SK-N-SH (cell line): ENCODE data around the gene MAP1A. TPM values are rescaled to one million over a fixed set of nuclear protein-coding genes. Genes with fewer than 3 reads are reported as not detected.

Experiments used
- CTCF ChIA-PET: fragments of 300-600, 350-600 bp; formaldehyde crosslinking; extraction: SDS; loops from one replicate; lab custom pipeline; 2021; lab: Yijun Ruan, JAX
- POLR2A ChIA-PET: fragments of 350-600 bp; sonication (Branson Sonifier 250); formaldehyde crosslinking; extraction: SDS; loops from one replicate; lab custom pipeline; 2020; ENCODE audit warnings: antibody characterized with exemption, inconsistent platforms; lab: Yijun Ruan, JAX
- DNase-seq: peaks from one replicate; pipeline ENCODE4 v3.0.0; 2012
- H2AFZ ChIP-seq: fragments of 200-600 bp; sonication (generic); 2 replicates; pipeline ENCODE4 v1.8.1; 2016; ENCODE audit warnings: antibody characterized with exemption, mild to moderate bottlenecking, low read depth
- H3F3A ChIP-seq: fragments of 200-600 bp; sonication (generic); replicated peaks from 2 replicates; pipeline ENCODE3; 2016; ENCODE audit warnings: antibody characterized with exemption, mild to moderate bottlenecking; ENCODE audit not compliant: insufficient read depth
- H3K27ac ChIP-seq, 2 experiments: fragments of 200-500 bp in 1 of 2; fragments of 200-600 bp in 1 of 2; sonication (Bioruptor generic) in 1 of 2; sonication (generic), shearing (Covaris generic) in 1 of 2; 2 replicates each; pipeline versions ENCODE4 v1.5.1 to v1.6.1; 2014 to 2016; ENCODE audit warnings: low read depth in 2 of 2, inconsistent platforms in 1 of 2, low read length in 1 of 2, mild to moderate bottlenecking in 1 of 2, mixed read lengths in 1 of 2
- H3K27me3 ChIP-seq: fragments of 200-600 bp; sonication (generic), shearing (Covaris generic); 2 replicates; pipeline ENCODE4 v1.6.1; 2016; ENCODE audit warnings: mixed run types; ENCODE audit not compliant: insufficient read depth
- H3K36me3 ChIP-seq, 2 experiments: fragments of 200-500 bp in 1 of 2; fragments of 200-600 bp in 1 of 2; sonication (Bioruptor generic) in 1 of 2; sonication (generic) in 1 of 2; replicated peaks in 1 of 2; 2 replicates each; pipeline versions ENCODE3 to v1.5.1; 2014 to 2016; ENCODE audit warnings: low read length in 1 of 2, mild to moderate bottlenecking in 1 of 2; ENCODE audit not compliant: insufficient read depth in 2 of 2, control insufficient read depth in 1 of 2
- H3K4me1 ChIP-seq, 2 experiments: fragments of 200-500 bp in 1 of 2; fragments of 200-600 bp in 1 of 2; sonication (Bioruptor generic) in 1 of 2; sonication (generic), shearing (Covaris generic) in 1 of 2; 2 replicates each; pipeline versions ENCODE4 v1.5.1 to v1.6.1; 2014 to 2016; ENCODE audit warnings: low read depth in 1 of 2, low read length in 1 of 2, mixed run types in 1 of 2; ENCODE audit not compliant: insufficient read depth in 2 of 2, control insufficient read depth in 1 of 2
- H3K4me2 ChIP-seq: fragments of 200-600 bp; sonication (generic), shearing (Covaris generic); 2 replicates; pipeline ENCODE4 v1.6.1; 2017; ENCODE audit warnings: mixed run types
- H3K4me3 ChIP-seq, 2 experiments: fragments of 200-500 bp in 1 of 2; fragments of 200-600 bp in 1 of 2; sonication (Bioruptor generic) in 1 of 2; sonication (generic), shearing (Covaris generic) in 1 of 2; 2 replicates each; pipeline versions ENCODE4 v1.5.1 to v1.8.1; 2014 to 2016; ENCODE audit warnings: low read depth in 2 of 2, inconsistent platforms in 1 of 2, low read length in 1 of 2, mild to moderate bottlenecking in 1 of 2, mixed read lengths in 1 of 2, moderate library complexity in 1 of 2
- H3K79me2 ChIP-seq: fragments of 200-600 bp; sonication (generic); 2 replicates; pipeline ENCODE4 v1.8.1; 2017; ENCODE audit warnings: mild to moderate bottlenecking; ENCODE audit not compliant: insufficient read depth
- H3K9ac ChIP-seq: fragments of 200-600 bp; sonication (generic); 2 replicates; pipeline ENCODE4 v1.6.1; 2017; ENCODE audit warnings: mixed run types
- H3K9me2 ChIP-seq: fragments of 200-600 bp; sonication (generic); 2 replicates; pipeline ENCODE4 v1.6.1; 2017; ENCODE audit warnings: mixed run types
- H3K9me3 ChIP-seq: fragments of 200-600 bp; sonication (generic); 2 replicates; pipeline ENCODE4 v1.6.1; 2017; ENCODE audit warnings: mixed run types, mild to moderate bottlenecking, moderate library complexity
- H4K20me1 ChIP-seq: fragments of 200-600 bp; sonication (generic); 2 replicates; pipeline ENCODE4 v1.6.1; 2017; ENCODE audit warnings: mild to moderate bottlenecking, mixed run types; ENCODE audit not compliant: insufficient read depth
- CHD2 ChIP-seq: fragments of 150-350 bp; IDR thresholded peaks from 2 replicates; pipeline ENCODE4 v1.6.1; 2018; ENCODE audit warnings: low read length; ENCODE audit not compliant: partially characterized antibody
- EZH2phosphoT487 ChIP-seq: fragments of 200-600 bp; sonication (generic); IDR thresholded peaks from 2 replicates; pipeline ENCODE4 v1.6.1; 2017; ENCODE audit warnings: low read depth, mixed run types, mild to moderate bottlenecking, antibody characterized with exemption, moderate library complexity, borderline replicate concordance
- FOXJ3 ChIP-seq: sonication (generic); formaldehyde crosslinking; IDR thresholded peaks from 2 replicates; pipeline ENCODE4 v1.5.1; 2020; ENCODE audit warnings: mild to moderate bottlenecking, missing genetic modification reagents
- MXI1 ChIP-seq: IDR thresholded peaks from 2 replicates; pipeline ENCODE4 v1.6.1; 2012; ENCODE audit warnings: mild to moderate bottlenecking, low read depth, low read length, improper control_type of control experiment
- NFIC ChIP-seq: IDR thresholded peaks from 2 replicates; pipeline ENCODE4 v1.4.0; 2012; ENCODE audit warnings: borderline replicate concordance
- RCOR1 ChIP-seq: fragments of 150-350 bp; IDR thresholded peaks from 2 replicates; pipeline ENCODE4 v1.6.1; 2017; ENCODE audit warnings: antibody characterized with exemption, low read length
- RFX5 ChIP-seq: IDR thresholded peaks from 2 replicates; pipeline ENCODE4 v1.6.1; 2012; ENCODE audit warnings: mild to moderate bottlenecking, improper control_type of control experiment, low read length
- YY1 ChIP-seq: IDR thresholded peaks from 2 replicates; pipeline ENCODE4 v1.4.0; 2012; ENCODE audit warnings: low read depth, mild to moderate bottlenecking
- WGBS: methylation state at CpG from one replicate; pipeline ENCODE4 v1.1.6; 2017; ENCODE audit warnings: low lambda C conversion rate; 5-methylcytosine and 5-hydroxymethylcytosine counted together
- polyA plus RNA-seq, 3 experiments: library from polyadenylated mRNA; depleted of rRNA; stranded (reverse); fragments of >200 nt; gene quantifications; 2 replicates each; pipeline ENCODE4 v1.2.3, GENCODE V29; 2012
- TF ChIP-seq, protein P1 (sequence below): IDR thresholded peaks from 2 replicates; pipeline ENCODE4; 2012
- TF ChIP-seq, protein P2 (sequence below): fragments of 200-600 bp; sonication (generic); IDR thresholded peaks from 2 replicates; pipeline ENCODE4 v1.6.1; 2017; ENCODE audit warnings: antibody characterized with exemption, mild to moderate bottlenecking, moderate library complexity
- TF ChIP-seq, protein P3 (sequence below): IDR thresholded peaks from 2 replicates; pipeline ENCODE4 v1.4.0; 2012; ENCODE audit warnings: low read depth, borderline replicate concordance
- TF ChIP-seq, protein P4 (sequence below): fragments of 150-350 bp; IDR thresholded peaks from 2 replicates; pipeline ENCODE4 v1.6.1; 2016; ENCODE audit warnings: mild to moderate bottlenecking, low read depth, low read length

Gene MAP1A
- polyA plus RNA-seq, 1 of the 3 experiments (the other 2 are of a cell fraction), result 6.0 TPM

DNA sequence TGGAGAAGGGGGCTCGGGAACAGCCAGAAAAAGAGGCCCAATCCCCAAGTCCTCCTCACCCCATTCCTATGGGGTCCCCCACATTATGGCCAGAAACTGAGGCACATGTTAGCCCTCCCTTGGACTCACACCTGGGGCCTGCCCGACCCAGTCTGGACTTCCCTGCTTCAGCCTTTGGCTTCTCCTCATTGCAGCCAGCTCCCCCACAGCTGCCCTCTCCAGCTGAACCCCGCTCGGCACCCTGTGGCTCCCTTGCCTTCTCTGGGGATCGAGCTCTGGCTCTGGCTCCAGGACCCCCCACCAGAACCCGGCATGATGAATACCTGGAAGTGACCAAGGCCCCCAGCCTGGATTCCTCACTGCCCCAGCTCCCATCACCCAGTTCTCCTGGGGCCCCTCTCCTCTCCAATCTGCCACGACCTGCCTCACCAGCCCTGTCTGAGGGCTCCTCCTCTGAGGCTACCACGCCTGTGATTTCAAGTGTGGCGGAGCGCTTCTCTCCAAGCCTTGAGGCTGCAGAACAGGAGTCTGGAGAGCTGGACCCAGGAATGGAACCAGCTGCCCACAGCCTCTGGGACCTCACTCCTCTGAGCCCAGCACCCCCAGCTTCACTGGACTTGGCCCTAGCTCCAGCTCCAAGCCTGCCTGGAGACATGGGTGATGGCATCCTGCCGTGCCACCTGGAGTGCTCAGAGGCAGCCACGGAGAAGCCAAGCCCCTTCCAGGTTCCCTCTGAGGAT is 10.6 kb downstream of the MAP1A start:
- peaks cover 0 to 26% of the 10 kb centered on the region in 2 experiments for H3K36me3 ChIP-seq
- H3K9me3 ChIP-seq, result no peaks in the 10 kb centered on the region
- no peaks in the 10 kb centered on the region for H3K27me3 ChIP-seq
- no peak overlapping the region for H3K27ac ChIP-seq
- H3K4me2 ChIP-seq, result no peak overlapping the region
- no peak overlapping the region for H3K4me3 ChIP-seq
- no peak for TF ChIP-seq MXI1
- no peak for TF ChIP-seq CHD2
- TF ChIP-seq, protein P1, sequence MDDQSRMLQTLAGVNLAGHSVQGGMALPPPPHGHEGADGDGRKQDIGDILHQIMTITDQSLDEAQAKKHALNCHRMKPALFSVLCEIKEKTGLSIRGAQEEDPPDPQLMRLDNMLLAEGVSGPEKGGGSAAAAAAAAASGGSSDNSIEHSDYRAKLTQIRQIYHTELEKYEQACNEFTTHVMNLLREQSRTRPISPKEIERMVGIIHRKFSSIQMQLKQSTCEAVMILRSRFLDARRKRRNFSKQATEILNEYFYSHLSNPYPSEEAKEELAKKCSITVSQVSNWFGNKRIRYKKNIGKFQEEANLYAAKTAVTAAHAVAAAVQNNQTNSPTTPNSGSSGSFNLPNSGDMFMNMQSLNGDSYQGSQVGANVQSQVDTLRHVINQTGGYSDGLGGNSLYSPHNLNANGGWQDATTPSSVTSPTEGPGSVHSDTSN, result no peak
- TF ChIP-seq, protein P2, sequence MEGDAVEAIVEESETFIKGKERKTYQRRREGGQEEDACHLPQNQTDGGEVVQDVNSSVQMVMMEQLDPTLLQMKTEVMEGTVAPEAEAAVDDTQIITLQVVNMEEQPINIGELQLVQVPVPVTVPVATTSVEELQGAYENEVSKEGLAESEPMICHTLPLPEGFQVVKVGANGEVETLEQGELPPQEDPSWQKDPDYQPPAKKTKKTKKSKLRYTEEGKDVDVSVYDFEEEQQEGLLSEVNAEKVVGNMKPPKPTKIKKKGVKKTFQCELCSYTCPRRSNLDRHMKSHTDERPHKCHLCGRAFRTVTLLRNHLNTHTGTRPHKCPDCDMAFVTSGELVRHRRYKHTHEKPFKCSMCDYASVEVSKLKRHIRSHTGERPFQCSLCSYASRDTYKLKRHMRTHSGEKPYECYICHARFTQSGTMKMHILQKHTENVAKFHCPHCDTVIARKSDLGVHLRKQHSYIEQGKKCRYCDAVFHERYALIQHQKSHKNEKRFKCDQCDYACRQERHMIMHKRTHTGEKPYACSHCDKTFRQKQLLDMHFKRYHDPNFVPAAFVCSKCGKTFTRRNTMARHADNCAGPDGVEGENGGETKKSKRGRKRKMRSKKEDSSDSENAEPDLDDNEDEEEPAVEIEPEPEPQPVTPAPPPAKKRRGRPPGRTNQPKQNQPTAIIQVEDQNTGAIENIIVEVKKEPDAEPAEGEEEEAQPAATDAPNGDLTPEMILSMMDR, result no peak
- no peak for TF ChIP-seq EZH2phosphoT487
- H3F3A ChIP-seq, result no peaks in the 10 kb centered on the region
- H3K9me2 ChIP-seq, result no peaks in the 10 kb centered on the region
- H3K4me1 ChIP-seq, result no peaks in the 10 kb centered on the region
- POLR2A ChIA-PET, result interaction anchor here (1.4 kb wide), 1 partner anchor 17 kb away, joined by 4 read pairs; no protein-coding TSS in a partner anchor
- no peak overlapping the region for H2AFZ ChIP-seq
- no peak for DNase-seq
- no peak overlapping the region for H3K9ac ChIP-seq
- no peaks in the 10 kb centered on the region for H3K79me2 ChIP-seq
- CTCF ChIA-PET, result interaction anchor here (1.3 to 2.1 kb wide), 2 partner anchors 9 to 14 kb away, joined by 5 to 9 read pairs; no protein-coding TSS in a partner anchor
- H4K20me1 ChIP-seq, result no peaks in the 10 kb centered on the region
- WGBS, result 89% methylated on average over 10 of the region's 12 CpGs

DNA sequence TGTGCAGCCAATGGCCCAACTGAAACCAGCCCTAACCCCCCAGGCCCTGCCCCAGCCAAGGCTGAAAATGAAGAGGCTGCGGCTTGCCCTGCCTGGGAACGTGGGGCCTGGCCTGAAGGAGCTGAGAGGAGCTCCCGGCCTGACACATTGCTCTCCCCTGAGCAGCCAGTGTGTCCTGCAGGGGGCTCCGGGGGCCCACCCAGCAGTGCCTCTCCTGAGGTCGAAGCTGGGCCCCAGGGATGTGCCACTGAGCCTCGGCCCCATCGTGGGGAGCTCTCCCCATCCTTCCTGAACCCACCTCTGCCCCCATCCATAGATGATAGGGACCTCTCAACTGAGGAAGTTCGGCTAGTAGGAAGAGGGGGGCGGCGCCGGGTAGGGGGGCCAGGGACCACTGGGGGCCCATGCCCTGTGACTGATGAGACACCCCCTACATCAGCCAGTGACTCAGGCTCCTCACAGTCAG is 11.2 kb downstream of the MAP1A start:
- Histone ChIP-seq H3K27ac (no peak overlapping the region), H3K9me2 (no peaks in the 10 kb centered on the region), H3K79me2 (no peaks in the 10 kb centered on the region), H3K27me3 (no peaks in the 10 kb centered on the region), H2AFZ (no peak overlapping the region), H3K36me3 (peaks cover 0 to 20% of the 10 kb centered on the region in 2 experiments), H3K4me2 (no peak overlapping the region), H3K4me3 (no peak overlapping the region), H3K9ac (no peak overlapping the region), H4K20me1 (no peaks in the 10 kb centered on the region), H3F3A (no peaks in the 10 kb centered on the region), H3K9me3 (no peaks in the 10 kb centered on the region), H3K4me1 (no peaks in the 10 kb centered on the region)
- ChIA-PET CTCF (interaction anchor here (0.6 kb wide), 1 partner anchor 197 kb away, joined by 3 read pairs; no protein-coding TSS in a partner anchor), POLR2A (interaction anchor here (1.4 kb wide), 1 partner anchor 18 kb away, joined by 4 read pairs; no protein-coding TSS in a partner anchor)
- 94% methylated on average over 4 of the region's 11 CpGs for WGBS
- no peak for DNase-seq
- TF ChIP-seq, protein P1, result no peak
- TF ChIP-seq, protein P3, sequence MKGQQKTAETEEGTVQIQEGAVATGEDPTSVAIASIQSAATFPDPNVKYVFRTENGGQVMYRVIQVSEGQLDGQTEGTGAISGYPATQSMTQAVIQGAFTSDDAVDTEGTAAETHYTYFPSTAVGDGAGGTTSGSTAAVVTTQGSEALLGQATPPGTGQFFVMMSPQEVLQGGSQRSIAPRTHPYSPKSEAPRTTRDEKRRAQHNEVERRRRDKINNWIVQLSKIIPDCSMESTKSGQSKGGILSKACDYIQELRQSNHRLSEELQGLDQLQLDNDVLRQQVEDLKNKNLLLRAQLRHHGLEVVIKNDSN, result no peak
- no peak for TF ChIP-seq RFX5
- TF ChIP-seq, protein P4, sequence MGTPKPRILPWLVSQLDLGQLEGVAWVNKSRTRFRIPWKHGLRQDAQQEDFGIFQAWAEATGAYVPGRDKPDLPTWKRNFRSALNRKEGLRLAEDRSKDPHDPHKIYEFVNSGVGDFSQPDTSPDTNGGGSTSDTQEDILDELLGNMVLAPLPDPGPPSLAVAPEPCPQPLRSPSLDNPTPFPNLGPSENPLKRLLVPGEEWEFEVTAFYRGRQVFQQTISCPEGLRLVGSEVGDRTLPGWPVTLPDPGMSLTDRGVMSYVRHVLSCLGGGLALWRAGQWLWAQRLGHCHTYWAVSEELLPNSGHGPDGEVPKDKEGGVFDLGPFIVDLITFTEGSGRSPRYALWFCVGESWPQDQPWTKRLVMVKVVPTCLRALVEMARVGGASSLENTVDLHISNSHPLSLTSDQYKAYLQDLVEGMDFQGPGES, result no peak
- no peak for TF ChIP-seq FOXJ3 (CRISPR knock-in tag)
- no peak for TF ChIP-seq CHD2
- TF ChIP-seq YY1, result no peak
- no peak for TF ChIP-seq NFIC
- no peak for TF ChIP-seq RCOR1
